GM19397 (cell line): ENCODE results near the gene NRN1L.
"Not testable (repeated sequence)": the region's sequence is repeated elsewhere in the genome, so short reads cannot be mapped to it uniquely, and the experiment has no call there.

Source experiments
- ATAC-seq: cut with Tn5 transposase; IDR thresholded peaks from one replicate; pipeline ENCODE4 v1.9.1; 2021; ENCODE audit warnings: mild to moderate bottlenecking, moderate library complexity; ENCODE audit not compliant: unreplicated experiment

The NRN1L gene

GRCh38 chr16:67882374-67883145 lies 2.1 kb upstream of the NRN1L start:
- ATAC-seq: no peak

- no peak for ATAC-seq
Observed at GRCh38 chr16:67883146-67883871, 1.4 kb upstream of the NRN1L start.

GRCh38 chr16:67883872-67884261 lies 818 bp upstream of the NRN1L start:
- ATAC-seq: no peak

GRCh38 chr16:67885545-67885944 lies 860 bp downstream of the NRN1L start:
- ATAC-seq: no peak

- no peak for ATAC-seq
Observed at GRCh38 chr16:67885976-67886375, 1.3 kb downstream of the NRN1L start.

DNA sequence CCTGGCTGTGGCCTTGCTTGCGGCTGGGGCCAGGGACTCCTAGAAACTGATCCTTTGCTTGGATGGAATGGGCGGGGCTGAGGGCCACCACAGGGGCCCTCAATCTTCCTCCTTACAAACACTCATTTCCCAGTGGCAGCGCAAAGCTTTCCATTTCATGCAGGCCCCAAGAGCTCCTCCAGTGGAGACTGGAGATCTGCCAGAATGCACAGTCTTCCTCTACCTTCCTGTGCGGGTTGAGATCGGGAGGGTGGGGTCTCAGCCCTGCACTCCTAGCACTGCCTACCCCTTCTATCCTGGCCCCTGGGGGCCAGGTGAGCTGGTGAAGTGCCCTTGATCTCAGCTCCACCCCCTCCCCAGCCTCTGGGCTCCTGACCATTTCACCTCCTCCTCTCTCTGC lies 1.7 kb downstream of the NRN1L start:
- ATAC-seq: no peak

GRCh38 chr16:67888331-67888730 lies 3.6 kb downstream of the NRN1L start:
- ATAC-seq: no peak

DNA sequence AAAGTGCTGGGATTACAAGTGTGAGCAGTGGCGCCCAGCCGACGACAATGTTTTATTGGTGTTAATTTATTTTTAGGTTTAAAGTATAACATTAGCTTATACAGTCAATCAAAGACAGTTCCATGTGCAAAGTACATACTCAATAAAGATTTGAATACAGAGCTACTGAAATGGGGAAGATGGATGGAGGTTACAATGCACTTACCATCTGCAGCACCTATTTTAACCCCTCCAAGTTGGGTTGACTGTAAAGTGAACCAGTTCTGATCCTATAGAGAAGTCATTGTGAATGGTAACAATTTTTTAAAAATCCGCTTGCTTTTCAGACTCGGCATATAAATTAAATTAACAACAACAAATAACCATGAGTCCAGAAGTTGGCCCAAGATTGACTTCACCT lies 7.7 kb downstream of the NRN1L start:
- no peak for ATAC-seq

DNA sequence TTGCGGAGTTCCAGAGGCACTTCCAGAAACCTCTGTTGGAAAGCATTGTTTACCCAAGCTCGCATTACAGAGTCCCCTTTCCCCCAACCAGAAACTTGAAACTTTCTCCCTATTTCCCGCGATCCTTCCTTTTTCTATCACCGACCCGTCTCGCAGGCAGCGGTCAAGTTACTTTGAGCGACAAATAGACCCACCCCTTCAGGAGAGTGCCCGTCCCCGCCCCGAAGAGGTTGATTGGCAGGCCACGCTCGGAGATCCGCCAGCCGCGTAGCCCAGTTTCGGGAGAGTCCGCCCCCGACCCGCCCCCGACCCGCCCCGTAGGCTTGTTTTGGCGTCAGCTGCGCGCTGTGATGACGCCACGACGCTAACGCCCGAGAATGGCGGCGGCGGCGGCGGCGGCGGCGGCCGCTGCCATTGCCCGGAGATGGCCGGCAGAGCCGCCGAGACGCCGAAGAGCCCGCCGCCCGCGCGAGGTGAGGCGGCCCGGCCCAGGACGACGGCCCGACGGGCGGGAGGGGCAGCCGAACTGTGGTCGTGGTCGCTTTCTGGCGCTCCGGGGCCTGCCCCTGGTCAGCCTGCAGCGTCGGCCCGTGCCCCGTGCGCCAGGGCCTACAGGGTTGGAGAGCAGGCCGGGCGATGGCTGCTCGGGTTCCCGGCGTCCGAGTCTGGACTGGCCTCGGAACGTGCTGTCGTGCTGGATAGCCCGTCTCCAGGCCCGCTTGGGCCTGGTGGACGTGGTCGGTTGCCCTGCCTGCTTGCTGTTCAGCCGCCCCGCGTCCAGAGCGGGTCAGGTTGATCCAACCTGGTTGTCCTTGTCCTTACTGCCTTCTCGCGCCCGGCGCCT lies 8.4 kb downstream of the NRN1L start, which contains the start of gene PSKH1:
Gene PSKH1, plus strand, starts transcription at position 356 of the 844 bp plus-strand sequence. CDS start 15,496 bp downstream, outside the sequence.
- peak; percentile 86 for ATAC-seq

DNA sequence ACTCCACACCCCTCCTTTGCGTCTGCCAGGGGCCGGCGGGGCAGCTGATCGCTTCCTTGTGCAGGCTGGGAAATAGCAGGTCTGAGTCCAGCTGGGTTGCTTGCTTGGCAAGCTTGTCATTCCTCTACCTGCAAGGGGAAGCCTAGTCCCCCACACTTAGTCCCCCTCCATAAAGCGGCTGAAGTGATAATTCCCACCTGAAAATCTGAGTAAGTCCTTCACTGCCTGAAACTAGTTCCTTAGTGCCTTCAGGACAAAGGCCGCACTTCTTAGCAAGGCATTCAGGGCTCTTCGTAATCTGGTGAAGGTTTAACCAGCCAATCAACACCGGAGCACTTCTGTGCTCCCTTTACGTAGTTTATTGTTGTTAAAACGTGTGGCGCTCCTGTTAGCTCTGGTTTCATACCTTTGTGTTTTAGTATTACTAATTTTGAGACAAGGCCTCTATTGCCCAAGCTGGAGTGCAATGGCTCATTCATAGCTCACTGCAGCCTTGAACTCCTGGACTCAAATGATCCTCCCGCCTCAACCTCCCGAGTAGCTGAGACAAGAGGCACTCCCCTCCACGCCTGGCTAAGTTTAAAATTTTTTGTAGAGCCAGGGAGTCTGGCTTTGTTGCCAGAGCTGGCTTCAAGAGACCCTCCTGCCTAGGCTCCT lies 9.2 kb downstream of the NRN1L start:
- no peak for ATAC-seq

DNA sequence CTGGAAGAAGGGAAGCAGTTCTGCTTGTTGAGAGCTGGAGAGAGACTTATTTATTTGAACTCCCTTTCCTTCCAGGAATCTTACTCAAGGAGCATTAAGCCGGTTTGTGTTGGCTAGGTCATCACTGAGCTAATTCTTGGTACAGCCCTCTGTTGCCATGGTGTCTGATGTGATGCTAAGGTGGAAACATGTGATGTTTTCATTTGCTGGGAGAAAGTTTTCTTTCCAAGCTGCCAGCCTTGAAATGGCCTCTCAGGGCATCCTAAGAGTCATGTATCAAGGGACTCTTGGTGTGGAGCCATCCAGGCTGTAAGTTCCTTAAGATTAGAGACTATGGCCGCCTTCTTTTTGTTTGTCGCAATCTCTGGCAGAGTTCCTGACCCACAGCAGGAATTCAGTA lies 12.5 kb downstream of the NRN1L start:
- no peak for ATAC-seq

- no peak for ATAC-seq
Observed at GRCh38 chr16:67901734-67902133, 17.0 kb downstream of the NRN1L start.

DNA sequence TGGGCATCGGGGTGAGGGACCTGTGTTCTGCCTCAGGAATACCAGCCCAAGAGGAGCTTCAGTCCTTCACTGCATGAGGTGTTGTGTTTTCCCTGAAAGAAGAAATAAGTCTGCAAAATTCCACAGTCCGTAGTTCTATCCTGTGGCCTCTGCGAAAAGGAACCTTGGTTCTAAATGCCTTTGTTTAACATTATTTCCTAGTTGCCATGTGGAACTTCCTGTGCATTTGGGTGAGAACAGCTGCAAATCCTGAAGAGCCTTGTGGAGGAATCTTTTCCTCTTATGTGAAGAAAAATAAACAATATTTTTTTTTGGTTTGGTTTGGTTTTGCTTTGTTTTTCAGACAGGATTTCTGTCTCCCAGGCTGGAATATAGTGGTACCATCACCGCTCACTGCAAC lies 18.1 kb downstream of the NRN1L start:
- no peak for ATAC-seq

DNA sequence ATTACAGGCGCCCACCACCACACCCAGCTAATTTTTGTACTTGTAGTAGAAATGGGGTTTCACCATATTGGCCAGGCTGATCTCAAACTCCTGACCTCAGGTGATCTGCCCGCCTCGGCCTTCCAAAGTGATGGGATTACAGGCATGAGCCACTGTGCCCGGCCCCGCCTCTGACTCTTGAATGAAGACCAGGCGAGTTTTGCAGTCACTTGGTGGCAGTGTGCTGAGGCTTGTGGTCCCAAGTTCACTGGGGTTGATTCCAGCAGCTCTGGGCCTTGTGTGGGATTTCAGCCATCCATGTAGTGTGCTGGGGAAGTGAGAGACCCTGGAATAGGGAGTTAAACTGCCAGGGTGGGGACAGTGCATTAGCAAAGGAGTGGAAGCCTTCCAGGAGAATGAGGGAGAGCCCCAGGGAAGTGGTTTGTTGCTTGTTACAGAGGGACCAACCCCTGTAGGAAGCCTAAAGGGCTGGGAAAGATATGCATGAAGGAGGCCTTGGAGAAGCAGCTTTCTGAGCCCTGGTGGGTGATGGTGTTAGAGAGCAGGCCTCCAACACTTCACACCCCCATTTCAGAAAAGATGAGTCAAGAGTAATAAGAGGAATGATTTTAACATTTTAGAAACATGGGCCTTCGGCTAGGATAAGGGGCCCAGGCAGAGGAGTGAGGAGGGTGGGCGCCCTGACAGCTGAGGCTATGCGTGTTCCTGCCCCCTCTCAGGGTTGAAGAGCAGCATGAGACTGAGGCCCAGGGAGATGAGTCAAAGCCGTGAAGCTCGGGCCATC lies 22.9 kb downstream of the NRN1L start:
- ATAC-seq: no peak

DNA sequence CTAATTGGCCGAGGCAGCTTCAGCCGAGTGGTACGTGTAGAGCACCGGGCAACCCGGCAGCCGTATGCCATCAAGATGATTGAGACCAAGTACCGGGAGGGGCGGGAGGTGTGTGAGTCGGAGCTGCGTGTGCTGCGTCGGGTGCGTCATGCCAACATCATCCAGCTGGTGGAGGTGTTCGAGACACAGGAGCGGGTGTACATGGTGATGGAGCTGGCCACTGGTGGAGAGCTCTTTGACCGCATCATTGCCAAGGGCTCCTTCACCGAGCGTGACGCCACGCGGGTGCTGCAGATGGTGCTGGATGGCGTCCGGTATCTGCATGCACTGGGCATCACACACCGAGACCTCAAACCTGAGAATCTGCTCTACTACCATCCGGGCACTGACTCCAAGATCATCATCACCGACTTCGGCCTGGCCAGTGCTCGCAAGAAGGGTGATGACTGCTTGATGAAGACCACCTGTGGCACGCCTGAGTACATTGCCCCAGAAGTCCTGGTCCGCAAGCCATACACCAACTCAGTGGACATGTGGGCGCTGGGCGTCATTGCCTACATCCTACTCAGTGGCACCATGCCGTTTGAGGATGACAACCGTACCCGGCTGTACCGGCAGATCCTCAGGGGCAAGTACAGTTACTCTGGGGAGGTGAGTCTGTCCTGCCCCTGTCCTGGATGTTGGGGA lies 24.5 kb downstream of the NRN1L start:
- ATAC-seq: no peak

GRCh38 chr16:67910158-67910557 lies 25.5 kb downstream of the NRN1L start:
- no peak for ATAC-seq

DNA sequence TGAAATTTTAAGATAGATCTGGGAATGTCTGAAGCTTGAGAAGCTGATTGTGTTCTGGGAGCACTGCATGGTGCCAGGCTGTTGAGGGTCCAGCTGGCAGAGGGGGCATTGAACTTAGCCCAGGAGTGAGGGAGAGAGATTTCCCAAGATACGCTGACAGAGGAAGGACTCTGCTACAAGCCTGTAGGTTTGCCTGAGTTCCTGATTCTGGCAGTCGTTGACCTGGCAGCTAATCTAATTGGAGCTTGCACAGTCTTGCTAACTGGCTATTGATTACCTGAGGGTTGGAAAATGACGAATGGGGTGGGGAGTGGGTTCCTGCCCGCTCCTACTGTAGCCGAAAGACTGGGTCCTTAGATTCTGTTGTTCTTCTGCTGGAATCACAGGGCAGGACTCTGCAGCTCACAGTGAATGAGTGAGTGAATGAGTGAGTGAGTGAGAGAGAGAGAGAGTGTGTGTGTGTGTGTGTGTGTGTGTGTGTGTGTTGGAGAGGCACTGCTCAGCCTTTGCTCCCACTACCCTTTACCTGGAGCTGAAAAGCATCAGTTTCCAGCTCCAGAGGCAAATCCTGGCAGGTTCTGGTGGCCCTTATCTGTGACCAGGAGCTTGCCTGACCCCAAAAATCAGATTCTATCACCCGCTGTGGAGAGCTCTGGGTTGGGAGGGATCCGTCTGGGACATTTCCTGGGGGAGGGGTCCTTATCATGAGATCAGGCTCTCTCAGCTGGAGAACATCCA lies 30.2 kb downstream of the NRN1L start:
- ATAC-seq: no peak

DNA sequence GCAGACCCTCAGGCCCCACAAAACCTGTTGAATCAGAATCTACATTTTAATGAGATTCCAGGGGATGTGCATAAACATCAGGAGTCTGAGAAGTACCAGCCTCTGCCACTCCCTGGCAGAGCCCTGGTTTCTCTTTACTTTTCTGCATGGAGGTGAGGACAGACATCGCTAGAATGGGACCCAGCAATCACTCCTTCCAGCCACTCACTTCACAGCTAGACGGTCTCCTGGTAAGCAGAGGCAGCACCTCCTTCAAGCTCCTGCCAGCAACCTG lies 30.7 kb downstream of the NRN1L start:
- not testable (repeated sequence) for ATAC-seq
